ENCODE results near the gene MMP24.

MMP24 gene

DNA sequence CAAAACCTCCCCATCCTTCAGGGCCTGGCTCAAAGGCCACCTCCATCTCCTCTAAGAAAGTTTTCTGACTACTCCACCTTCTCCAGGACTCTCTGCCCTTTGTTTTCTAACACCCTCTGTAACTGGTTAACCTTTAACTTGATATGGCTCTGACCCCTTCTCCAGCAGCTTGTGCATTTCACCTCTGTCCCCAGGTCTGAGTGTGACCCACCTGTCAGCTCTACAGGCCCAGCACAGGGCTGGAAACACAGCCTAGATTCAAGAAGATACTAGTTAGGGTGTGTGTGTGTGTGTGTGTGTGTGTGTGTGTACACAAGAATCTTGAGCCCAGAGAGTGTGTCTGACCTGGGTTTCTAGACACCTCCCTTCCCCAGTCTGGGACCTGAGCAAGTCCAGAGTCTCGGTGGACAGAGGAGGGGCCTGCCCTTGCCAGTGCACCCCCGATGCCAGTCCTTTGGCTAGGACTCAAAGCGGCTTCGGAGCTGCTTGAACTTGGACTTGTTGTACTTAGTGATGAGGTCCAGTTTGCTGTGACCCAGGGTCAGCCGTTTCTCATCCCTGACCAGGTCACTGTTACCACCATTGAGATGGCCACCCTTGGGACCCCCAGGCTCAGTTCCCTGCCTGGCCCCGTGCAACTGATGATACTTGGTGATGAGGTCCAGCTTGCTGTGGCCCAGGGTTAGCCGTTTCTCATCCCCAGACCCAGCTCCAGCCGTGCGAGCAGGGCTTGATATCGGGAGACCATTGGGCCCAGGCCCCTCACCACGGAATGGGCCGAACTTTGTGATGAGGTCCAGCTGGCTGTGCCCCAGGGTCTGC, 59.8 kb downstream of the MMP24 start:
- H2AFZ ChIP-seq, result no peak overlapping the region
- H3K27me3 ChIP-seq (ENCODE audit: control insufficient read depth, insufficient read depth, low read length), result no peaks in the 10 kb centered on the region
- TF ChIP-seq, protein P1, sequence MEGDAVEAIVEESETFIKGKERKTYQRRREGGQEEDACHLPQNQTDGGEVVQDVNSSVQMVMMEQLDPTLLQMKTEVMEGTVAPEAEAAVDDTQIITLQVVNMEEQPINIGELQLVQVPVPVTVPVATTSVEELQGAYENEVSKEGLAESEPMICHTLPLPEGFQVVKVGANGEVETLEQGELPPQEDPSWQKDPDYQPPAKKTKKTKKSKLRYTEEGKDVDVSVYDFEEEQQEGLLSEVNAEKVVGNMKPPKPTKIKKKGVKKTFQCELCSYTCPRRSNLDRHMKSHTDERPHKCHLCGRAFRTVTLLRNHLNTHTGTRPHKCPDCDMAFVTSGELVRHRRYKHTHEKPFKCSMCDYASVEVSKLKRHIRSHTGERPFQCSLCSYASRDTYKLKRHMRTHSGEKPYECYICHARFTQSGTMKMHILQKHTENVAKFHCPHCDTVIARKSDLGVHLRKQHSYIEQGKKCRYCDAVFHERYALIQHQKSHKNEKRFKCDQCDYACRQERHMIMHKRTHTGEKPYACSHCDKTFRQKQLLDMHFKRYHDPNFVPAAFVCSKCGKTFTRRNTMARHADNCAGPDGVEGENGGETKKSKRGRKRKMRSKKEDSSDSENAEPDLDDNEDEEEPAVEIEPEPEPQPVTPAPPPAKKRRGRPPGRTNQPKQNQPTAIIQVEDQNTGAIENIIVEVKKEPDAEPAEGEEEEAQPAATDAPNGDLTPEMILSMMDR (IDR thresholded peaks at IDR 0.05), result no peak
- no peak overlapping the region for H3K27ac ChIP-seq
- no peaks in the 10 kb centered on the region for H3K9me3 ChIP-seq (ENCODE audit: control insufficient read depth, low read length)
- no peak overlapping the region for H3K9ac ChIP-seq
- H3K4me2 ChIP-seq (ENCODE audit: low read length), result no peak overlapping the region
- peaks cover 14% of the 10 kb centered on the region for H3K79me2 ChIP-seq
- no peaks in the 10 kb centered on the region for H3K36me3 ChIP-seq (ENCODE audit: control insufficient read depth, insufficient read depth, low read length)
- H3K4me1 ChIP-seq, result peaks cover 3% of the 10 kb centered on the region
- no peak overlapping the region for H3K4me3 ChIP-seq (ENCODE audit: low read depth, low read length)

- peaks cover 14% of the 10 kb centered on the region for H3K79me2 ChIP-seq
- H3K4me2 ChIP-seq (ENCODE audit: low read length), result no peak overlapping the region
- no peak overlapping the region for H3K9ac ChIP-seq
- no peaks in the 10 kb centered on the region for H3K9me3 ChIP-seq (ENCODE audit: control insufficient read depth, low read length)
- H3K27me3 ChIP-seq (ENCODE audit: control insufficient read depth, insufficient read depth, low read length), result no peaks in the 10 kb centered on the region
- peaks cover 3% of the 10 kb centered on the region for H3K4me1 ChIP-seq
- H3K4me3 ChIP-seq (ENCODE audit: low read depth, low read length), result no peak overlapping the region
- H2AFZ ChIP-seq, result no peak overlapping the region
- TF ChIP-seq, protein P1 (IDR thresholded peaks at IDR 0.05), result no peak
- H3K36me3 ChIP-seq (ENCODE audit: control insufficient read depth, insufficient read depth, low read length), result no peaks in the 10 kb centered on the region
- no peak overlapping the region for H3K27ac ChIP-seq
Measured at GRCh38 chr20:35286899-35287508, 60.5 kb downstream of the MMP24 start.

DNA sequence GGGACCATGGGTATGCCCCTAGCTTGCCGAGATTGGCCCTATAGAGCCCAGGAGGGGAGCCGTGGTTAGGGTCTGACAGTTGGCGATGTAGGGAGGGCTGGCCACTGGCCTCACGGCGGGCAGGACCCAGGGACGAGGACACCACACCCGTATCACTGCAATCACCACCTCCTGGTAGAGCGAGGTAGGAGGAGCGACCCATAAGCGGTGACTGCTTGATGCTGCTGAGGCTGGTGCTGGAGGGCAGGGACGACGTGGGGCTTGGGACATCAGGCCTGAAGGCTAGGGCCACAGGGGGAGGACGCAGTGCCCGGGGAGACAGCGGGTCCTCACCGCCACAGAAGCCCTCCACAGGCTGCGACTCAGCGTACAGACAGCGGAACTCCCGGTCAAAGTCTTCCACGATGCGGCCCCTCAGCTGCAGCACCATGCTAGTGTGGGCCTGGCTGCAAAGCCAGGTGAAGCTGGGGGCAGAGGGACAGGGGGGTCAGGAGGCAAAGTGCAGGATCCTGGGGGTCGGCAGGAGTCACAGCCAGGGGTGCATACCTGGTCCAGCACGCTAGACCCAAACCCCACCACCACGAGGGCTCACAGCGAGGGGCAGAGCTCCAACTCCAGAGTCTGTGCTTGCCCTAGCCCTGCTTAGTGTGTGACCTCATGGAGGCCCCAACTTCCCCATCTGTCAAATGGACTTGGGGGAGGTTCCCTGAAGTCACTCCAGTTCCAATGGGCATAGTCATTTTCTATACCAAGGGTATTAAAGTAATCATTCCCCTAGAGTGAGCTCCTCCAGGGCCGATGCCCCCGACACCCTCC, 61.2 kb downstream of the MMP24 start:
- no peaks in the 10 kb centered on the region for H3K9me3 ChIP-seq (ENCODE audit: control insufficient read depth, low read length)
- H3K4me2 ChIP-seq (ENCODE audit: low read length), result no peak overlapping the region
- TF ChIP-seq, protein P1 (IDR thresholded peaks at IDR 0.05), result no peak
- no peak overlapping the region for H3K9ac ChIP-seq
- no peak overlapping the region for H2AFZ ChIP-seq
- H3K4me1 ChIP-seq, result peaks cover 3% of the 10 kb centered on the region
- no peaks in the 10 kb centered on the region for H3K27me3 ChIP-seq (ENCODE audit: control insufficient read depth, insufficient read depth, low read length)
- no peak overlapping the region for H3K27ac ChIP-seq
- no peaks in the 10 kb centered on the region for H3K36me3 ChIP-seq (ENCODE audit: control insufficient read depth, insufficient read depth, low read length)
- no peak overlapping the region for H3K4me3 ChIP-seq (ENCODE audit: low read depth, low read length)
- H3K79me2 ChIP-seq, result peaks cover 8% of the 10 kb centered on the region

DNA sequence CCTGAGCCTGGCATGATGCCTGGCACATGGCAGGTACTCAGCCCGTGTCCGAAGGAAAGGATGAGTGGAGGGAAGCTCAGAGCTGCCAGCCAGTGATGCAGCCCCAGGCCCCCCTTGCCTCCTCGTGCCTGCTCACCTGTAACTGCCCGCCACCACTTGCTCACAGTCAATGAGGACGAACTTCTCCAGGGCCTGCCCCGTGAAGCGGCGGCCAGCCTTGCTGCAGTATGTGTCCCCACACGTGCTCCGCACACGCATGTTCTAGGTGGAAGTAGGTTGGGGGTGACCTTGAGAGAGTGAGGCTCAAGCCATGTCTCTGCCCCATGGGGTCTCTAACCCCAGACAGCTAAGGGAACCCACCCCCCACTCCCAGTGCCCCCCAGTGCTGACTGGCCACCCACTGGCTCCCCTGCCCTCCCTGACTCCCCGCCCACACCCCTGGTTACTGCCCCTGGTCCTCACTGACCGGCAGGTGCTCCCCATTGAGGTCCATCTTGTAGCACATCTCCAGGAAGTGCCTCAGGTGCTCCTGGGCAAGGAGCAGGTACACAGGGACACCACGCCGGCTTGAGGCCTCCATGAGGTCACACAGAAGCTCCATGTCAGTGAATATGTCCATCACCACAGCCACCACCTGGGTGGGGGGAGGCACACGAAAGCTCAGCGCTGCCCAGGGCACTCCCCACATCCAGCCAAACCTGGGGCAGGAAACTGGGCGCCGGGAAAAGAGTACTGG, 62.0 kb downstream of the MMP24 start:
- H3K27me3 ChIP-seq (ENCODE audit: control insufficient read depth, insufficient read depth, low read length), result no peaks in the 10 kb centered on the region
- H3K36me3 ChIP-seq (ENCODE audit: control insufficient read depth, insufficient read depth, low read length), result no peaks in the 10 kb centered on the region
- peaks cover 6% of the 10 kb centered on the region for H3K79me2 ChIP-seq
- H3K27ac ChIP-seq, result no peak overlapping the region
- H2AFZ ChIP-seq, result no peak overlapping the region
- H3K4me1 ChIP-seq, result peaks cover under 1% of the 10 kb centered on the region
- TF ChIP-seq, protein P1 (IDR thresholded peaks at IDR 0.05), result no peak
- H3K4me3 ChIP-seq (ENCODE audit: low read depth, low read length), result no peak overlapping the region
- no peak overlapping the region for H3K9ac ChIP-seq
- H3K4me2 ChIP-seq (ENCODE audit: low read length), result no peak overlapping the region
- no peaks in the 10 kb centered on the region for H3K9me3 ChIP-seq (ENCODE audit: control insufficient read depth, low read length)
